HL-60 (cell line): ENCODE measurements around the gene TNC.

Source experiments
- GABPA ChIP-seq: IDR thresholded peaks from 2 replicates; pipeline ENCODE4 v1.6.1; 2012; ENCODE audit warnings: low read depth
- POLR2AphosphoS5 ChIP-seq: IDR thresholded peaks from 2 replicates; pipeline ENCODE4 v1.6.1; 2012; ENCODE audit warnings: low read depth
- REST ChIP-seq: IDR thresholded peaks from 2 replicates; pipeline ENCODE4 v1.6.1; 2012; ENCODE audit warnings: low read depth; ENCODE audit not compliant: insufficient replicate concordance
- SPI1 ChIP-seq: IDR thresholded peaks from 2 replicates; pipeline ENCODE4 v1.6.1; 2012; ENCODE audit warnings: low read depth, mild to moderate bottlenecking, borderline replicate concordance
- TF ChIP-seq, protein P1 (sequence below): IDR thresholded peaks from one replicate; pipeline ENCODE4 v1.5.1; 2011; ENCODE audit warnings: low read length, control low read depth, inconsistent platforms; ENCODE audit not compliant: insufficient read depth

DNA sequence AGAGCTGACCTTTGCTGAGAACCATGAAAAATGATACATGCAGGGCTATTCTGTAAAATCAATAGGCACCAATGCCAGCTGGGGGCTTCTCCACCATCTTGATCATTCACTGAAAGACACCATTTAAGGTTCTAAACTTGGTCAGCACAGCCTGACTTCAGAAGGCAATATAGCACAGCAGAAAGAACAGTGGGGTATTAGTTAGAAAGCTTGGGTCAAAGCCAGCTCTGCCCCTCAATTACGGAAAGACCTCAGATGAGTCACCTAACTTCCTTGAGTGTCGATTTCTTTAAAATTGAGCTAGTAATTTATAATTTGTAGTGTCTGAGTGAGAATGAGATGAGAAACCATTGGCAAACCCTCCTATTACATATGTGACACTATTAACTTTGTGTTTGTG is 3.4 kb downstream of the TNC start:
- TF ChIP-seq, protein P1, sequence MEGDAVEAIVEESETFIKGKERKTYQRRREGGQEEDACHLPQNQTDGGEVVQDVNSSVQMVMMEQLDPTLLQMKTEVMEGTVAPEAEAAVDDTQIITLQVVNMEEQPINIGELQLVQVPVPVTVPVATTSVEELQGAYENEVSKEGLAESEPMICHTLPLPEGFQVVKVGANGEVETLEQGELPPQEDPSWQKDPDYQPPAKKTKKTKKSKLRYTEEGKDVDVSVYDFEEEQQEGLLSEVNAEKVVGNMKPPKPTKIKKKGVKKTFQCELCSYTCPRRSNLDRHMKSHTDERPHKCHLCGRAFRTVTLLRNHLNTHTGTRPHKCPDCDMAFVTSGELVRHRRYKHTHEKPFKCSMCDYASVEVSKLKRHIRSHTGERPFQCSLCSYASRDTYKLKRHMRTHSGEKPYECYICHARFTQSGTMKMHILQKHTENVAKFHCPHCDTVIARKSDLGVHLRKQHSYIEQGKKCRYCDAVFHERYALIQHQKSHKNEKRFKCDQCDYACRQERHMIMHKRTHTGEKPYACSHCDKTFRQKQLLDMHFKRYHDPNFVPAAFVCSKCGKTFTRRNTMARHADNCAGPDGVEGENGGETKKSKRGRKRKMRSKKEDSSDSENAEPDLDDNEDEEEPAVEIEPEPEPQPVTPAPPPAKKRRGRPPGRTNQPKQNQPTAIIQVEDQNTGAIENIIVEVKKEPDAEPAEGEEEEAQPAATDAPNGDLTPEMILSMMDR: no peak
- TF ChIP-seq POLR2AphosphoS5 (no peak), GABPA (no peak), REST (no peak), SPI1 (no peak)
